Measurements from ENCODE around the gene PAPSS2.

PAPSS2 gene

GRCh38 chr10:87668324-87669074 is 8.8 kb downstream of the PAPSS2 start:
- intact Hi-C loops (cut with DNase I), result no loop called here
- DNase-seq, result no peak

GRCh38 chr10:87669752-87670151 is 10.1 kb downstream of the PAPSS2 start:
- DNase-seq, result no peak
- intact Hi-C loops (cut with DNase I), result no loop called here

- DNase-seq, result no peak
- intact Hi-C loops (cut with DNase I), result no loop called here
These were observed 10.9 kb downstream of the PAPSS2 start for GRCh38 chr10:87670586-87670985.

GRCh38 chr10:87671139-87671815 is 11.6 kb downstream of the PAPSS2 start:
- no peak for DNase-seq

GRCh38 chr10:87672551-87672950 is 12.9 kb downstream of the PAPSS2 start:
- intact Hi-C loops (cut with DNase I), result no loop called here
- DNase-seq, result no peak

More at GRCh38 chr10:87671139-87671815, 11.6 kb downstream of the PAPSS2 start:
- intact Hi-C loops (cut with DNase I), result no loop called here

- no peak for DNase-seq
- intact Hi-C loops (cut with DNase I), result no loop called here
These were observed 15.3 kb downstream of the PAPSS2 start for GRCh38 chr10:87674943-87675342.

GRCh38 chr10:87675396-87676376 is 16.0 kb downstream of the PAPSS2 start:
- DNase-seq, result no peak
- intact Hi-C loops (cut with DNase I), result no loop called here

- intact Hi-C loops (cut with DNase I), result no loop called here
- DNase-seq, result no peak
These were observed 17.9 kb downstream of the PAPSS2 start for GRCh38 chr10:87677595-87677994.

- DNase-seq, result no peak
- intact Hi-C loops (cut with DNase I), result no loop called here
These were observed 18.6 kb downstream of the PAPSS2 start for GRCh38 chr10:87678302-87678701.

GRCh38 chr10:87683356-87683755 is 23.7 kb downstream of the PAPSS2 start:
- intact Hi-C loops (cut with DNase I), result no loop called here
- no peak for DNase-seq

GRCh38 chr10:87684001-87684638 is 24.4 kb downstream of the PAPSS2 start:
- intact Hi-C loops (cut with DNase I), result no loop called here
- DNase-seq, result no peak

- intact Hi-C loops (cut with DNase I), result no loop called here
- no peak for DNase-seq
These were observed 26.3 kb downstream of the PAPSS2 start for GRCh38 chr10:87685832-87686574.

GRCh38 chr10:87691506-87692070 is 31.9 kb downstream of the PAPSS2 start:
- no peak for DNase-seq
- intact Hi-C loops (cut with DNase I), result no loop called here

- DNase-seq, result no peak
- intact Hi-C loops (cut with DNase I), result no loop called here
These were observed 33.3 kb downstream of the PAPSS2 start for GRCh38 chr10:87692956-87693484.

- no peak for DNase-seq
- intact Hi-C loops (cut with DNase I), result no loop called here
These were observed 34.5 kb downstream of the PAPSS2 start for GRCh38 chr10:87694011-87694794.

GRCh38 chr10:87695074-87695473 is 35.4 kb downstream of the PAPSS2 start:
- no peak for DNase-seq
- intact Hi-C loops (cut with DNase I), result no loop called here

- intact Hi-C loops (cut with DNase I), result no loop called here
- DNase-seq, result peak in 1 of 10 donors; percentile 67
These were observed 37.5 kb downstream of the PAPSS2 start for GRCh38 chr10:87696922-87697745.
